SU-DHL-6 (cell line): ENCODE measurements around the gene BEGAIN.

ENCODE experiments used
- H2AFZ ChIP-seq: fragments of 200-600 bp; sonication (generic); 2 replicates; pipeline ENCODE4 v1.6.1; 2014; ENCODE audit warnings: low read depth, mild to moderate bottlenecking, moderate library complexity, mixed read lengths, antibody characterized with exemption, low read length; ENCODE audit not compliant: severe bottlenecking
- H3F3A ChIP-seq: fragments of 200-600 bp; shearing (Covaris generic); 2 replicates; pipeline ENCODE4 v1.6.0; 2016; ENCODE audit warnings: antibody characterized with exemption, mild to moderate bottlenecking; ENCODE audit not compliant: insufficient read depth
- H3K27ac ChIP-seq: fragments of 200-600 bp; sonication (generic); 2 replicates; pipeline ENCODE4 v1.5.1; 2016; ENCODE audit warnings: low read depth, mild to moderate bottlenecking, low read length, moderate library complexity, mixed read lengths
- H3K27me3 ChIP-seq: fragments of 200-600 bp; sonication (generic), shearing (Covaris generic); 2 replicates; pipeline ENCODE4 v1.6.0; 2014; ENCODE audit warnings: mild to moderate bottlenecking, low read length
- H3K36me3 ChIP-seq: fragments of 200-600 bp; sonication (generic); 2 replicates; pipeline ENCODE4 v1.6.1; 2014; ENCODE audit warnings: mild to moderate bottlenecking, low read length, mixed read lengths
- H3K4me2 ChIP-seq: fragments of 300-600, 200-600 bp; shearing (Covaris generic), sonication (generic); 2 replicates; pipeline ENCODE4 v1.6.0; 2014; ENCODE audit warnings: low read length, low read depth, mild to moderate bottlenecking; ENCODE audit not compliant: poor library complexity, severe bottlenecking
- H3K4me3 ChIP-seq: fragments of 200-600 bp; sonication (generic); 2 replicates; pipeline ENCODE4 v1.5.1; 2014; ENCODE audit warnings: antibody characterized with exemption, low read length, mild to moderate bottlenecking, mixed read lengths; ENCODE audit not compliant: insufficient read depth, poor library complexity, severe bottlenecking
- H3K79me2 ChIP-seq: fragments of 200-600 bp; sonication (generic); 2 replicates; pipeline ENCODE4 v1.6.1; 2014; ENCODE audit warnings: mild to moderate bottlenecking, low read length, moderate library complexity; ENCODE audit not compliant: insufficient read depth
- H3K9ac ChIP-seq: fragments of 200-600 bp; sonication (generic); 2 replicates; pipeline ENCODE4 v1.7.0; 2014; ENCODE audit warnings: mild to moderate bottlenecking, low read length
- H3K9me2 ChIP-seq: fragments of 200-600 bp; sonication (generic); replicated peaks from 2 replicates; pipeline ENCODE4 v1.6.1; 2014; ENCODE audit warnings: low read length; ENCODE audit not compliant: insufficient read depth
- H3K9me3 ChIP-seq: fragments of 200-600 bp; sonication (generic); 2 replicates; pipeline ENCODE4 v1.6.1; 2014; ENCODE audit warnings: low read length, mixed read lengths; ENCODE audit not compliant: insufficient read depth
- H4K20me1 ChIP-seq: fragments of 200-600 bp; sonication (generic); 2 replicates; pipeline ENCODE4 v1.6.1; 2014; ENCODE audit warnings: low read depth, mild to moderate bottlenecking, antibody characterized with exemption, low read length, moderate library complexity, mixed read lengths
- EZH2phosphoT487 ChIP-seq: fragments of 200-600 bp; sonication (generic), shearing (Covaris generic); conservative IDR thresholded peaks from 2 replicates; pipeline ENCODE4 v1.6.1; 2018; ENCODE audit warnings: mild to moderate bottlenecking, antibody characterized with exemption, low read length, moderate library complexity, mixed read lengths
- TF ChIP-seq, protein P1 (sequence below): fragments of 200-600 bp; sonication (generic); IDR thresholded peaks from one replicate; pipeline ENCODE4 v1.5.1; 2017; ENCODE audit warnings: antibody characterized with exemption, mild to moderate bottlenecking, low read length, moderate library complexity; ENCODE audit not compliant: insufficient read depth, poor library complexity, severe bottlenecking

BEGAIN gene

DNA sequence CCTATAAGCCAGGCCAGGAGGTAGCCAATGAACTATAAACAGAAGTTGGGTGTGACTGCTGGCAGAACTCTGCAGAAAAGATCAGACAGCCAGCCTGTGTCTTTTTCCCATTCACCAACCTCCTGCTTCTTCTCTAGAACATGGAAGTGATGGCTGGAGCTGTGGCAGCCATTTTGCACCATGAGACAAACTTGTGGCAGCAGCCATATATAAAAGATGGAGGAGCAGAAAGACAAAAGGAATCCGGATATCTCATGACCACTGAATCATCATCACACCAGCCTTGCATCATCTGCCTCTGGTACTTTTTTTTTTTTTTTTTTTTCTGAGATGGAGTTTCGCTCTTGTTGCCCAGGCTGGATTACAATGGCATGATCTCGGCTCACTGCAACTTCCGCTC is 8.7 kb downstream of the BEGAIN start:
- no peaks in the 10 kb centered on the region for H3K9me2 ChIP-seq
- H4K20me1 ChIP-seq: no peaks in the 10 kb centered on the region
- no peak overlapping the region for H3K27ac ChIP-seq
- no peaks in the 10 kb centered on the region for H3F3A ChIP-seq
- no peak overlapping the region for H2AFZ ChIP-seq
- H3K9me3 ChIP-seq: no peaks in the 10 kb centered on the region
- H3K4me2 ChIP-seq: no peak overlapping the region
- no peaks in the 10 kb centered on the region for H3K36me3 ChIP-seq
- no peaks in the 10 kb centered on the region for H3K27me3 ChIP-seq
- no peak overlapping the region for H3K4me3 ChIP-seq
- H3K79me2 ChIP-seq: no peaks in the 10 kb centered on the region
- no peak for TF ChIP-seq EZH2phosphoT487
- TF ChIP-seq, protein P1, sequence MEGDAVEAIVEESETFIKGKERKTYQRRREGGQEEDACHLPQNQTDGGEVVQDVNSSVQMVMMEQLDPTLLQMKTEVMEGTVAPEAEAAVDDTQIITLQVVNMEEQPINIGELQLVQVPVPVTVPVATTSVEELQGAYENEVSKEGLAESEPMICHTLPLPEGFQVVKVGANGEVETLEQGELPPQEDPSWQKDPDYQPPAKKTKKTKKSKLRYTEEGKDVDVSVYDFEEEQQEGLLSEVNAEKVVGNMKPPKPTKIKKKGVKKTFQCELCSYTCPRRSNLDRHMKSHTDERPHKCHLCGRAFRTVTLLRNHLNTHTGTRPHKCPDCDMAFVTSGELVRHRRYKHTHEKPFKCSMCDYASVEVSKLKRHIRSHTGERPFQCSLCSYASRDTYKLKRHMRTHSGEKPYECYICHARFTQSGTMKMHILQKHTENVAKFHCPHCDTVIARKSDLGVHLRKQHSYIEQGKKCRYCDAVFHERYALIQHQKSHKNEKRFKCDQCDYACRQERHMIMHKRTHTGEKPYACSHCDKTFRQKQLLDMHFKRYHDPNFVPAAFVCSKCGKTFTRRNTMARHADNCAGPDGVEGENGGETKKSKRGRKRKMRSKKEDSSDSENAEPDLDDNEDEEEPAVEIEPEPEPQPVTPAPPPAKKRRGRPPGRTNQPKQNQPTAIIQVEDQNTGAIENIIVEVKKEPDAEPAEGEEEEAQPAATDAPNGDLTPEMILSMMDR: no peak
- H3K9ac ChIP-seq: no peak overlapping the region

DNA sequence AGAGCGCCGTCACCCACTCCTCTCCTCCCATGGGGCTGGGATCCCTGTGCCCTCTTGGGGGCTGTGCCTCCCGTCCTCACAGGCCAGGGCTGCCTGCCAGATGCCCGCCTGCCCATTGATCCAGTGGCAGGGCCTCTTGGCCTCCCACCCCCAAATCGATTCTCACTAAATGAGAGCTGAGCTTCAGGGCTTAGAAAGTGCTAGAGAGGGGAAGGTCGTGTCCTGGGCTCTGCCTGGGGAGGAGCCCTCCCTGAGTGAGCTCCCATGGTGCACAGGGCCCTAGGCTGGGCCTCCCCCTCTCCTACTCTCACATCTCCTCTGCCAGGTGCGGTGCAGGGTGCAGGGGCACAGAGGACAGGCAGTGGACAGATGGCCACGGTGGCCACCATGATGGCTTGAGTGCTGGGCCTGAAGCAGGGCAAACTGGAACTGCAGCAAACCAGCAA is 9.2 kb downstream of the BEGAIN start:
- Histone ChIP-seq H3K27ac (no peak overlapping the region), H3K36me3 (no peaks in the 10 kb centered on the region), H3K9ac (no peak overlapping the region), H3K79me2 (no peaks in the 10 kb centered on the region), H2AFZ (no peak overlapping the region), H3K4me2 (no peak overlapping the region), H3K27me3 (no peaks in the 10 kb centered on the region), H3K4me3 (no peak overlapping the region), H3F3A (no peaks in the 10 kb centered on the region), H3K9me3 (no peaks in the 10 kb centered on the region), H3K9me2 (no peaks in the 10 kb centered on the region), H4K20me1 (no peaks in the 10 kb centered on the region)
- no peak for TF ChIP-seq EZH2phosphoT487
- TF ChIP-seq, protein P1: no peak

DNA sequence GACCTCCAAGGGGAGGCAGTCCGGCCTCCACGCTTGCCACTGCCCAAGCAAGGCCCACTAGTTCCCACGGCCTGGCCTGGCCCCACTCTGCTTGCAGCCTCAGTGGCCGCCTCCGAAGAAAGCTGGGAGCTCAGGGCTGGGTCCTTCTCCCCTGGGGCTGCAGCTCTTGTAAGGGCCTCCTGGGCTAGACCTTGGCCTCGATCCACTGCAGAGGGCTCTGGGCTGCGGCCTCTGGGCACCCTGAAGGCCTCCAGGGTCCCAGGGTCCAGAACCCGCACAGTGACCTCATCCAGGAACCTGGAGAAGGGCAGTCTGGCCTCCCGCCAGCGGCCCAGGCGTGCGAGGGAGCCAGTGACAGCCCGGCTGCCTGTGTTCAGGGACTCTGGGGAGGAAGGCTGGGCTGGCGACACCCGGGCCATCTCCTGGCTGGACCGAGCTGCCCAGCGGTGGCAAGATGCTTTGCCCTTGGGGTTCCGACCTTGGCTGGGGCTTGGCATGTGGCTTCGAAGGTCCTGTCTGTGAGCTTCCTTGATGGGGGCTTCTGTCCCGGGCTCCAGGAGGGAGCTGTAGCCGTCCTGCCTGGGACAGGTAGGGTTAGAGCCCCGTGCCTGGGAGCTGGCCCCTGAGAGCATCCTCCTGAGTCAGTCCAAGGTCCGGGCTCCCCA is 9.8 kb downstream of the BEGAIN start:
- Histone ChIP-seq H3K9me3 (no peaks in the 10 kb centered on the region), H3K9me2 (no peaks in the 10 kb centered on the region), H3K27ac (no peak overlapping the region), H4K20me1 (no peaks in the 10 kb centered on the region), H3K4me2 (no peak overlapping the region), H3F3A (no peaks in the 10 kb centered on the region), H2AFZ (no peak overlapping the region), H3K79me2 (no peaks in the 10 kb centered on the region), H3K9ac (no peak overlapping the region), H3K27me3 (no peaks in the 10 kb centered on the region), H3K36me3 (no peaks in the 10 kb centered on the region), H3K4me3 (no peak overlapping the region)
- TF ChIP-seq, protein P1: no peak
- TF ChIP-seq EZH2phosphoT487: no peak
